ENCODE results near the gene ELN.

ELN gene

GRCh38 chr7:73994023-73994422, 34.0 kb upstream of the ELN start:
- DNase-seq = no peak
- TF ChIP-seq POLR2A (IDR thresholded peaks at IDR 0.05; ENCODE audit: low read length) (no peak), GATA1 (IDR thresholded peaks at IDR 0.05; ENCODE audit: low read depth, low read length) (no peak)

- TF ChIP-seq GATA1 (IDR thresholded peaks at IDR 0.05; ENCODE audit: low read depth, low read length) (no peak), POLR2A (IDR thresholded peaks at IDR 0.05; ENCODE audit: low read length) (no peak)
- no peak for DNase-seq
Measured at GRCh38 chr7:73994761-73995160, 33.2 kb upstream of the ELN start.

- no peak for DNase-seq
- TF ChIP-seq POLR2A (IDR thresholded peaks at IDR 0.05; ENCODE audit: low read length) (no peak), GATA1 (IDR thresholded peaks at IDR 0.05; ENCODE audit: low read depth, low read length) (no peak)
Measured at GRCh38 chr7:73995330-73995729, 32.6 kb upstream of the ELN start.

GRCh38 chr7:73995821-73996511, 32.0 kb upstream of the ELN start:
- DNase-seq = no peak
- no peak for TF ChIP-seq POLR2A (IDR thresholded peaks at IDR 0.05; ENCODE audit: low read length)
- no peak for TF ChIP-seq GATA1 (IDR thresholded peaks at IDR 0.05; ENCODE audit: low read depth, low read length)

- TF ChIP-seq GATA1 (IDR thresholded peaks at IDR 0.05; ENCODE audit: low read depth, low read length) (no peak), POLR2A (IDR thresholded peaks at IDR 0.05; ENCODE audit: low read length) (no peak)
- no peak for DNase-seq
Measured at GRCh38 chr7:73997056-73997455, 30.9 kb upstream of the ELN start.

- TF ChIP-seq GATA1 (IDR thresholded peaks at IDR 0.05; ENCODE audit: low read depth, low read length) (no peak), POLR2A (IDR thresholded peaks at IDR 0.05; ENCODE audit: low read length) (no peak)
- no peak for DNase-seq
Measured at GRCh38 chr7:73999664-74000435, 28.1 kb upstream of the ELN start.

GRCh38 chr7:74000489-74001149, 27.4 kb upstream of the ELN start:
- no peak for DNase-seq
- TF ChIP-seq GATA1 (IDR thresholded peaks at IDR 0.05; ENCODE audit: low read depth, low read length) = no peak
- TF ChIP-seq POLR2A (IDR thresholded peaks at IDR 0.05; ENCODE audit: low read length) = no peak

GRCh38 chr7:74001150-74001494, 26.9 kb upstream of the ELN start:
- TF ChIP-seq GATA1 (IDR thresholded peaks at IDR 0.05; ENCODE audit: low read depth, low read length) = no peak
- no peak for TF ChIP-seq POLR2A (IDR thresholded peaks at IDR 0.05; ENCODE audit: low read length)
- no peak for DNase-seq

- DNase-seq = no peak
Measured at GRCh38 chr7:74002474-74003017, 25.4 kb upstream of the ELN start.

GRCh38 chr7:74003621-74004020, 24.4 kb upstream of the ELN start:
- no peak for TF ChIP-seq POLR2A (IDR thresholded peaks at IDR 0.05; ENCODE audit: low read length)
- TF ChIP-seq GATA1 (IDR thresholded peaks at IDR 0.05; ENCODE audit: low read depth, low read length) = no peak
- no peak for DNase-seq

More at GRCh38 chr7:74002474-74003017, 25.4 kb upstream of the ELN start:
- TF ChIP-seq POLR2A (IDR thresholded peaks at IDR 0.05; ENCODE audit: low read length) (no peak), GATA1 (IDR thresholded peaks at IDR 0.05; ENCODE audit: low read depth, low read length) (no peak)

GRCh38 chr7:74006032-74006431, 21.9 kb upstream of the ELN start:
- TF ChIP-seq GATA1 (IDR thresholded peaks at IDR 0.05; ENCODE audit: low read depth, low read length) (no peak), POLR2A (IDR thresholded peaks at IDR 0.05; ENCODE audit: low read length) (no peak)

GRCh38 chr7:74006451-74007241, 21.3 kb upstream of the ELN start:
- no peak for DNase-seq
- TF ChIP-seq POLR2A (IDR thresholded peaks at IDR 0.05; ENCODE audit: low read length) = no peak
- no peak for TF ChIP-seq GATA1 (IDR thresholded peaks at IDR 0.05; ENCODE audit: low read depth, low read length)

More at GRCh38 chr7:74006032-74006431, 21.9 kb upstream of the ELN start:
- DNase-seq = no peak

- DNase-seq = no peak
- TF ChIP-seq GATA1 (IDR thresholded peaks at IDR 0.05; ENCODE audit: low read depth, low read length) = no peak
- no peak for TF ChIP-seq POLR2A (IDR thresholded peaks at IDR 0.05; ENCODE audit: low read length)
Measured at GRCh38 chr7:74007242-74007567, 20.8 kb upstream of the ELN start.

Measured in erythroblast (primary cell).